Mesenchymal stem cell (in vitro differentiated cells and primary cell): ENCODE measurements around the gene PLET1.

Experiments
- DNase-seq: peaks from one replicate; pipeline ENCODE4 v3.0.0-alpha.2; 2013
- H2AFZ ChIP-seq: one replicate; pipeline ENCODE4 v1.6.1; 2013; ENCODE audit warnings: low read depth, mild to moderate bottlenecking, control low read depth, inconsistent platforms, low read length, moderate library complexity
- H2AK5ac ChIP-seq: 2 replicates; pipeline ENCODE4 v1.6.1; 2013; ENCODE audit warnings: low read length, moderate library complexity, mild to moderate bottlenecking, inconsistent platforms; ENCODE audit not compliant: severe bottlenecking
- H2BK120ac ChIP-seq: one replicate; pipeline ENCODE4 v1.6.1; 2013; ENCODE audit warnings: low read depth, mild to moderate bottlenecking, inconsistent platforms, low read length, moderate library complexity
- H2BK12ac ChIP-seq, 2 experiments: one replicate each; pipeline ENCODE4 v1.6.1; 2013; ENCODE audit warnings: inconsistent platforms in 2 of 2, low read length in 2 of 2, mild to moderate bottlenecking in 2 of 2, moderate library complexity in 2 of 2, control low read depth in 1 of 2
- H2BK15ac ChIP-seq: one replicate; pipeline ENCODE4 v1.6.1; 2013; ENCODE audit warnings: mild to moderate bottlenecking, low read depth, inconsistent platforms; ENCODE audit not compliant: poor library complexity, severe bottlenecking
- H2BK5ac ChIP-seq: 2 replicates; pipeline ENCODE4 v1.6.1; 2013; ENCODE audit warnings: low read depth, mild to moderate bottlenecking, low read length, control low read depth, inconsistent platforms; ENCODE audit not compliant: poor library complexity, severe bottlenecking
- H3K14ac ChIP-seq, 2 experiments: one replicate each; pipeline ENCODE4 v1.6.1; 2013; ENCODE audit warnings: inconsistent platforms in 2 of 2, low read length in 2 of 2, control low read depth in 1 of 2, mild to moderate bottlenecking in 1 of 2, moderate library complexity in 1 of 2
- H3K18ac ChIP-seq, 2 experiments: one replicate each; pipeline ENCODE4 v1.6.1; 2013; ENCODE audit warnings: inconsistent platforms in 2 of 2, low read length in 2 of 2, control low read depth in 1 of 2, low read depth in 1 of 2, mild to moderate bottlenecking in 1 of 2
- H3K23ac ChIP-seq, 2 experiments: one replicate each; pipeline ENCODE4 v1.6.1; 2013; ENCODE audit warnings: inconsistent platforms in 2 of 2, low read length in 2 of 2, mild to moderate bottlenecking in 2 of 2, moderate library complexity in 2 of 2, control low read depth in 1 of 2
- H3K27ac ChIP-seq: 2 replicates; pipeline ENCODE4 v1.5.1; 2013; ENCODE audit warnings: mild to moderate bottlenecking, moderate library complexity, low read length, control low read depth, inconsistent platforms; ENCODE audit not compliant: poor library complexity, severe bottlenecking
- H3K27me3 ChIP-seq, 2 experiments: 2 replicates each; pipeline versions ENCODE4 v1.6.1 to v1.7.0; 2013; ENCODE audit warnings: low read length in 2 of 2, mild to moderate bottlenecking in 2 of 2, moderate library complexity in 2 of 2, control low read depth in 1 of 2, inconsistent platforms in 1 of 2; ENCODE audit not compliant: control insufficient read depth in 1 of 2, insufficient read depth in 1 of 2
- H3K36me3 ChIP-seq, 2 experiments: 2 replicates each; pipeline versions ENCODE4 v1.6.1 to v1.7.0; 2013; ENCODE audit warnings: low read length in 2 of 2, control low read depth in 1 of 2, inconsistent platforms in 1 of 2, low read depth in 1 of 2, mild to moderate bottlenecking in 1 of 2; ENCODE audit not compliant: insufficient read depth in 2 of 2, control insufficient read depth in 1 of 2
- H3K4ac ChIP-seq, 2 experiments: one replicate each; pipeline ENCODE4 v1.6.1; 2013; ENCODE audit warnings: inconsistent platforms in 2 of 2, low read length in 2 of 2, mild to moderate bottlenecking in 2 of 2, moderate library complexity in 2 of 2, control low read depth in 1 of 2, low read depth in 1 of 2
- H3K4me1 ChIP-seq: 2 replicates; pipeline ENCODE4 v1.6.1; 2013; ENCODE audit warnings: low read depth, low read length, control low read depth; ENCODE audit not compliant: control insufficient read depth, insufficient read depth
- H3K4me2 ChIP-seq: 2 replicates; pipeline ENCODE4 v1.6.1; 2013; ENCODE audit warnings: low read length, mild to moderate bottlenecking, inconsistent platforms; ENCODE audit not compliant: poor library complexity, severe bottlenecking
- H3K4me3 ChIP-seq, 2 experiments: 2 replicates each; pipeline versions ENCODE4 v1.5.1 to v1.7.0; 2013; ENCODE audit warnings: low read length in 2 of 2, mild to moderate bottlenecking in 2 of 2, control low read depth in 1 of 2, low read depth in 1 of 2; ENCODE audit not compliant: insufficient read depth in 1 of 2
- H3K79me1 ChIP-seq: replicated peaks from 2 replicates; pipeline ENCODE4 v1.6.1; 2013; ENCODE audit warnings: mild to moderate bottlenecking, control low read depth, low read length, inconsistent platforms; ENCODE audit not compliant: poor library complexity, severe bottlenecking
- H3K9ac ChIP-seq: 2 replicates; pipeline ENCODE4 v1.7.0; 2013; ENCODE audit warnings: mild to moderate bottlenecking, low read length, moderate library complexity
- H3K9me3 ChIP-seq: 2 replicates; pipeline ENCODE4 v1.7.0; 2013; ENCODE audit warnings: mild to moderate bottlenecking, low read length; ENCODE audit not compliant: control insufficient read depth
- H4K8ac ChIP-seq: one replicate; pipeline ENCODE4 v1.6.1; 2013; ENCODE audit warnings: inconsistent platforms, mild to moderate bottlenecking, low read length, moderate library complexity
- H4K91ac ChIP-seq: one replicate; pipeline ENCODE4 v1.6.1; 2013; ENCODE audit warnings: mild to moderate bottlenecking, low read length, inconsistent platforms
- WGBS: methylation state at CpG from one replicate; pipeline ENCODE4 v1.1.7; 2013; ENCODE audit warnings: mixed read lengths; 5-methylcytosine and 5-hydroxymethylcytosine counted together

PLET1 gene

GRCh38 chr11:112221274-112221835, 39.3 kb downstream of the PLET1 start:
- no peak overlapping the region for H3K23ac ChIP-seq
- no peaks in the 10 kb centered on the region for H3K9me3 ChIP-seq
- H3K4me1 ChIP-seq, result peaks cover 3% of the 10 kb centered on the region
- no peak overlapping the region for H2BK5ac ChIP-seq
- no peak overlapping the region for H2BK12ac ChIP-seq
- H3K18ac ChIP-seq, result no peak overlapping the region
- no peak for DNase-seq
- no peaks in the 10 kb centered on the region for H3K79me1 ChIP-seq
- no peak overlapping the region for H2BK15ac ChIP-seq
- H3K4ac ChIP-seq, result no peak overlapping the region
- H2BK120ac ChIP-seq, result no peak overlapping the region
- WGBS, result 70% methylated on average over 2 of the region's 3 CpGs
- H2AK5ac ChIP-seq, result no peak overlapping the region
- H2AFZ ChIP-seq, result no peak overlapping the region
- H3K4me3 ChIP-seq, result no peak overlapping the region
- no peak overlapping the region for H4K91ac ChIP-seq
- no peaks in the 10 kb centered on the region for H3K36me3 ChIP-seq
- no peak overlapping the region for H3K14ac ChIP-seq
- peak overlapping the region; percentile 3 for H3K9ac ChIP-seq
- H4K8ac ChIP-seq, result no peak overlapping the region
- H3K27ac ChIP-seq, result no peak overlapping the region
- H3K27me3 ChIP-seq, result no peaks in the 10 kb centered on the region
- no peak overlapping the region for H3K4me2 ChIP-seq

- H3K14ac ChIP-seq, result no peak overlapping the region
Observed at GRCh38 chr11:112219476-112220232, 41.0 kb downstream of the PLET1 start.

GRCh38 chr11:112216561-112217105, 44.0 kb downstream of the PLET1 start:
- H3K27me3 ChIP-seq, result no peaks in the 10 kb centered on the region
- H2BK12ac ChIP-seq, result peak overlapping the region; percentile 68 to 69
- H3K4me2 ChIP-seq, result no peak overlapping the region
- no peak overlapping the region for H2BK5ac ChIP-seq
- H3K14ac ChIP-seq, result no peak overlapping the region
- H4K8ac ChIP-seq, result no peak overlapping the region
- H3K18ac ChIP-seq, result no peak overlapping the region
- H3K9me3 ChIP-seq, result no peaks in the 10 kb centered on the region
- H2BK120ac ChIP-seq, result no peak overlapping the region
- 95% methylated on average over 1 of the region's 1 CpG for WGBS
- no peaks in the 10 kb centered on the region for H3K36me3 ChIP-seq
- no peak overlapping the region for H2BK15ac ChIP-seq
- H3K23ac ChIP-seq, result no peak overlapping the region
- no peak overlapping the region for H3K9ac ChIP-seq
- DNase-seq, result peak; percentile 53
- no peak overlapping the region for H4K91ac ChIP-seq
- peak overlapping the region; percentile 24 to 35 for H3K4ac ChIP-seq
- no peaks in the 10 kb centered on the region for H3K79me1 ChIP-seq
- no peak overlapping the region for H2AFZ ChIP-seq
- H3K27ac ChIP-seq, result no peak overlapping the region
- H3K4me3 ChIP-seq, result no peak overlapping the region
- H3K4me1 ChIP-seq, result no peaks in the 10 kb centered on the region
- H2AK5ac ChIP-seq, result no peak overlapping the region

More at GRCh38 chr11:112219476-112220232, 41.0 kb downstream of the PLET1 start:
- no peaks in the 10 kb centered on the region for H3K9me3 ChIP-seq
- H4K8ac ChIP-seq, result no peak overlapping the region
- no peaks in the 10 kb centered on the region for H3K36me3 ChIP-seq
- no peak overlapping the region for H3K4me2 ChIP-seq
- no peak overlapping the region for H3K4me3 ChIP-seq
- peak; percentile 81 for DNase-seq
- H2BK120ac ChIP-seq, result no peak overlapping the region
- H2BK15ac ChIP-seq, result no peak overlapping the region
- 27% methylated on average over 6 of the region's 7 CpGs for WGBS
- H3K27ac ChIP-seq, result no peak overlapping the region
- H3K18ac ChIP-seq, result no peak overlapping the region
- H2AFZ ChIP-seq, result no peak overlapping the region
- H2AK5ac ChIP-seq, result no peak overlapping the region
- H3K9ac ChIP-seq, result no peak overlapping the region
- H2BK12ac ChIP-seq, result no peak overlapping the region
- H3K27me3 ChIP-seq, result no peaks in the 10 kb centered on the region
- H3K23ac ChIP-seq, result no peak overlapping the region
- no peaks in the 10 kb centered on the region for H3K4me1 ChIP-seq
- no peak overlapping the region for H3K4ac ChIP-seq
- H4K91ac ChIP-seq, result no peak overlapping the region
- no peak overlapping the region for H2BK5ac ChIP-seq
- H3K79me1 ChIP-seq, result no peaks in the 10 kb centered on the region

- H3K27ac ChIP-seq, result no peak overlapping the region
- H3K9ac ChIP-seq, result no peak overlapping the region
- H2AK5ac ChIP-seq, result no peak overlapping the region
- peak overlapping the region; percentile 74 to 86 for H3K18ac ChIP-seq
- peak overlapping the region; percentile 49 to 92 for H2BK12ac ChIP-seq
- H2AFZ ChIP-seq, result no peak overlapping the region
- H3K27me3 ChIP-seq, result no peaks in the 10 kb centered on the region
- H3K14ac ChIP-seq, result peak overlapping the region in 1 of 2 experiments; percentile 9
- peak overlapping the region; percentile 91 for H2BK120ac ChIP-seq
- H4K8ac ChIP-seq, result peak overlapping the region; percentile 45
- H3K4me1 ChIP-seq, result no peaks in the 10 kb centered on the region
- H3K23ac ChIP-seq, result no peak overlapping the region
- H3K36me3 ChIP-seq, result no peaks in the 10 kb centered on the region
- no peaks in the 10 kb centered on the region for H3K79me1 ChIP-seq
- H3K4me2 ChIP-seq, result no peak overlapping the region
- no peaks in the 10 kb centered on the region for H3K9me3 ChIP-seq
- H3K4ac ChIP-seq, result peak overlapping the region; percentile 40 to 91
- H3K4me3 ChIP-seq, result no peak overlapping the region
- H2BK15ac ChIP-seq, result no peak overlapping the region
- H2BK5ac ChIP-seq, result no peak overlapping the region
- no peak for DNase-seq
- H4K91ac ChIP-seq, result peak overlapping the region; percentile 94
- WGBS, result 90% methylated on average over 2 of the region's 6 CpGs
Observed at GRCh38 chr11:112215621-112216020, 45.0 kb downstream of the PLET1 start.
